Middle frontal gyrus (tissue), 1 donor: ENCODE results near the gene PTOV1.

ENCODE experiments used
- DNase-seq: peaks from one replicate; pipeline ENCODE4 v3.0.0-alpha.2; 2015; ENCODE audit warnings: low spot score; ENCODE audit errors: extremely low spot score

PTOV1 gene

GRCh38 chr19:49873834-49874233, 22.9 kb downstream of the PTOV1 start:
- DNase-seq = no peak

- no peak for DNase-seq
Observed at GRCh38 chr19:49874503-49875157, 23.7 kb downstream of the PTOV1 start.

GRCh38 chr19:49875177-49875576, 24.2 kb downstream of the PTOV1 start:
- DNase-seq = no peak

GRCh38 chr19:49875857-49876421, 25.0 kb downstream of the PTOV1 start:
- DNase-seq = peak; percentile 48

- peak; percentile 98 for DNase-seq
Observed at GRCh38 chr19:49876422-49877019, 25.6 kb downstream of the PTOV1 start.

- DNase-seq = peak; percentile 99
Observed at GRCh38 chr19:49877020-49877878, 26.3 kb downstream of the PTOV1 start, which contains the start of the genes AKT1S1 and TBC1D17. Gene AKT1S1, minus strand, starts transcription at chr19:49877355. Its CDS starts 4,060 bp downstream, at chr19:49873295. Gene TBC1D17, plus strand, starts transcription at chr19:49877702. Its CDS starts 22 bp downstream, at chr19:49877724.

GRCh38 chr19:49877879-49878743, 27.2 kb downstream of the PTOV1 start:
- DNase-seq = peak; percentile 83

- no peak for DNase-seq
Observed at GRCh38 chr19:49878744-49879070, 27.7 kb downstream of the PTOV1 start.

- DNase-seq = no peak
Observed at GRCh38 chr19:49879243-49879963, 28.4 kb downstream of the PTOV1 start.

GRCh38 chr19:49880162-49880869, 29.4 kb downstream of the PTOV1 start:
- no peak for DNase-seq

- no peak for DNase-seq
Observed at GRCh38 chr19:49881186-49881585, 30.2 kb downstream of the PTOV1 start.

- no peak for DNase-seq
Observed at GRCh38 chr19:49881672-49882394, 30.9 kb downstream of the PTOV1 start.

- no peak for DNase-seq
Observed at GRCh38 chr19:49882643-49883042, 31.7 kb downstream of the PTOV1 start.

GRCh38 chr19:49883094-49883493, 32.1 kb downstream of the PTOV1 start:
- no peak for DNase-seq

- DNase-seq = no peak
Observed at GRCh38 chr19:49884109-49884508, 33.1 kb downstream of the PTOV1 start.

- DNase-seq = no peak
Observed at GRCh38 chr19:49884760-49885159, 33.8 kb downstream of the PTOV1 start.

- no peak for DNase-seq
Observed at GRCh38 chr19:49887037-49887664, 36.2 kb downstream of the PTOV1 start.
